ENCODE results near the gene SLC2A14.
"Not testable (repeated sequence)": the region's sequence is repeated elsewhere in the genome, so short reads cannot be mapped to it uniquely, and the experiment has no call there.

SLC2A14 gene

GRCh38 chr12:7870335-7870734 is 2.4 kb downstream of the SLC2A14 start:
- no peak for DNase-seq (ENCODE audit: low read depth in 2 of 2)

GRCh38 chr12:7869137-7869536 is 3.6 kb downstream of the SLC2A14 start:
- no peak for DNase-seq (ENCODE audit: low read depth in 2 of 2)

- DNase-seq (ENCODE audit: low read depth in 2 of 2): no peak
Measured at GRCh38 chr12:7868391-7868790, 4.3 kb downstream of the SLC2A14 start.

GRCh38 chr12:7864601-7865150 is 8.0 kb downstream of the SLC2A14 start:
- no peak for DNase-seq (ENCODE audit: low read depth in 2 of 2)

GRCh38 chr12:7862814-7863348 is 9.8 kb downstream of the SLC2A14 start:
- not testable (repeated sequence) for DNase-seq (ENCODE audit: low read depth in 2 of 2)

- DNase-seq (ENCODE audit: low read depth in 2 of 2): not testable (repeated sequence)
Measured at GRCh38 chr12:7862301-7862700, 10.4 kb downstream of the SLC2A14 start.

GRCh38 chr12:7859552-7859951 is 13.2 kb downstream of the SLC2A14 start:
- DNase-seq (ENCODE audit: low read depth in 2 of 2): no peak

- DNase-seq (ENCODE audit: low read depth in 2 of 2): no peak
Measured at GRCh38 chr12:7857971-7858370, 14.7 kb downstream of the SLC2A14 start.

- no peak for DNase-seq (ENCODE audit: low read depth in 2 of 2)
Measured at GRCh38 chr12:7856516-7856915, 16.2 kb downstream of the SLC2A14 start.

GRCh38 chr12:7853557-7853956 is 19.2 kb downstream of the SLC2A14 start:
- DNase-seq (ENCODE audit: low read depth in 2 of 2): no peak

- DNase-seq (ENCODE audit: low read depth in 2 of 2): not testable (repeated sequence)
Measured at GRCh38 chr12:7851622-7852081, 21.1 kb downstream of the SLC2A14 start.

- DNase-seq (ENCODE audit: low read depth in 2 of 2): not testable (repeated sequence)
Measured at GRCh38 chr12:7850099-7850498, 22.6 kb downstream of the SLC2A14 start.

- not testable (repeated sequence) for DNase-seq (ENCODE audit: low read depth in 2 of 2)
Measured at GRCh38 chr12:7848098-7848422, 24.7 kb downstream of the SLC2A14 start.

- DNase-seq (ENCODE audit: low read depth in 2 of 2): not testable (repeated sequence)
Measured at GRCh38 chr12:7847226-7848097, 25.3 kb downstream of the SLC2A14 start.

GRCh38 chr12:7844116-7844515 is 28.6 kb downstream of the SLC2A14 start:
- no peak for DNase-seq (ENCODE audit: low read depth in 2 of 2)

GRCh38 chr12:7843583-7843982 is 29.1 kb downstream of the SLC2A14 start:
- not testable (repeated sequence) for DNase-seq (ENCODE audit: low read depth in 2 of 2)

- not testable (repeated sequence) for DNase-seq (ENCODE audit: low read depth in 2 of 2)
Measured at GRCh38 chr12:7843149-7843548, 29.6 kb downstream of the SLC2A14 start.

GRCh38 chr12:7842444-7842843 is 30.3 kb downstream of the SLC2A14 start:
- DNase-seq (ENCODE audit: low read depth in 2 of 2): not testable (repeated sequence)

GRCh38 chr12:7839848-7840247 is 32.9 kb downstream of the SLC2A14 start:
- DNase-seq (ENCODE audit: low read depth in 2 of 2): not testable (repeated sequence)

GRCh38 chr12:7839226-7839625 is 33.5 kb downstream of the SLC2A14 start:
- not testable (repeated sequence) for DNase-seq (ENCODE audit: low read depth in 2 of 2)

GRCh38 chr12:7837366-7837765 is 35.3 kb downstream of the SLC2A14 start:
- DNase-seq (ENCODE audit: low read depth in 2 of 2): no peak

- no peak for DNase-seq (ENCODE audit: low read depth in 2 of 2)
Measured at GRCh38 chr12:7835766-7836165, 36.9 kb downstream of the SLC2A14 start.

GRCh38 chr12:7835116-7835515 is 37.6 kb downstream of the SLC2A14 start:
- no peak for DNase-seq (ENCODE audit: low read depth in 2 of 2)
